GM12878 (cell line): ENCODE results near the gene PARK7. TPM values are rescaled to one million over a fixed set of nuclear protein-coding genes. Genes with fewer than 3 reads are reported as not detected.

Experiments
- ATAC-seq: fragments of 200-7000 bp; cut with Tn5 transposase; 3 replicates; pipeline ENCODE4 v1.9.1; 2020; ENCODE audit warnings: mild to moderate bottlenecking, moderate library complexity
- BruUV-seq: library from RNA; stranded (reverse); fragments of 400-500 nt; replicated peaks from 2 replicates; lab custom pipeline; 2021; lab: Mats Ljungman, UMichigan
- CTCF ChIA-PET: fragments of 300-600 bp; sonication (Branson Sonifier 250); formaldehyde crosslinking; extraction: SDS; loops from one replicate; lab custom pipeline; 2021; ENCODE audit warnings: inconsistent platforms; lab: Yijun Ruan, JAX
- POLR2A ChIA-PET: fragments of 350-600 bp; formaldehyde crosslinking; extraction: SDS; loops from one replicate; lab custom pipeline; 2021; ENCODE audit warnings: inconsistent platforms; lab: Charles Lee
- RAD21 ChIA-PET: fragments of 300-600 bp; sonication (Branson Sonifier 250); formaldehyde crosslinking; loops from one replicate; lab custom pipeline; 2023; ENCODE audit warnings: antibody characterized with exemption; ENCODE audit not compliant: unreplicated experiment; lab: Charles Lee
- SMC1A ChIA-PET: fragments of 300-600 bp; sonication (Branson Sonifier 250); formaldehyde crosslinking; loops from one replicate; lab custom pipeline; 2023; ENCODE audit not compliant: unreplicated experiment, uncharacterized antibody; lab: Charles Lee
- DNase-seq: peaks from one replicate; pipeline ENCODE4 v3.0.0-alpha.2; 2011; ENCODE audit warnings: low read depth, low spot score
- FAIRE-seq: peaks from 3 replicates; lab custom pipeline; 2011; peaks lifted over from hg19 to GRCh38; lab: Jason Lieb, UNC
- H2AFZ ChIP-seq: 2 replicates; pipeline ENCODE4 v1.6.0; 2011; ENCODE audit warnings: low read depth, low read length, control low read depth; ENCODE audit not compliant: control insufficient read depth
- H3K27ac ChIP-seq: 2 replicates; pipeline ENCODE4 v1.5.1; 2011; ENCODE audit warnings: control low read depth; ENCODE audit not compliant: control insufficient read depth, insufficient read depth
- H3K27me3 ChIP-seq, 2 experiments: replicated peaks in 1 of 2; 2 replicates each; pipeline versions ENCODE4 v1.6.0 to v1.6.1; 2011; ENCODE audit warnings: low read length in 1 of 2; ENCODE audit not compliant: control insufficient read depth in 2 of 2, insufficient read depth in 2 of 2
- H3K36me3 ChIP-seq, 2 experiments: 2 replicates each; pipeline ENCODE4 v1.5.1; 2011; ENCODE audit warnings: low read length in 1 of 2; ENCODE audit not compliant: control insufficient read depth in 2 of 2, insufficient read depth in 2 of 2
- H3K4me1 ChIP-seq: 2 replicates; pipeline ENCODE4 v1.6.1; 2011; ENCODE audit warnings: mild to moderate bottlenecking, low read length, moderate library complexity, mixed read lengths; ENCODE audit not compliant: control insufficient read depth, insufficient read depth
- H3K4me2 ChIP-seq: 2 replicates; pipeline ENCODE4 v1.6.0; 2011; ENCODE audit warnings: control low read depth; ENCODE audit not compliant: control insufficient read depth, insufficient read depth
- H3K4me3 ChIP-seq: fragments of 200-600 bp; sonication (generic); 2 replicates; pipeline ENCODE4 v1.5.1; 2016
- H3K79me2 ChIP-seq: 2 replicates; pipeline ENCODE4 v1.6.0; 2011; ENCODE audit warnings: low read length; ENCODE audit not compliant: control insufficient read depth, insufficient read depth
- H3K9ac ChIP-seq: 2 replicates; pipeline ENCODE4 v1.8.0; 2011; ENCODE audit warnings: low read length, control low read depth, mixed read lengths; ENCODE audit not compliant: control insufficient read depth, insufficient read depth
- H3K9me3 ChIP-seq: replicated peaks from 3 replicates; pipeline ENCODE4 v1.5.1; 2011; ENCODE audit warnings: mild to moderate bottlenecking, low read length; ENCODE audit not compliant: control insufficient read depth, insufficient read depth
- H4K20me1 ChIP-seq: 2 replicates; pipeline ENCODE4 v1.6.0; 2011; ENCODE audit not compliant: control insufficient read depth, insufficient read depth
- E2F4 ChIP-seq: IDR thresholded peaks from 2 replicates; pipeline ENCODE4 v1.6.1; 2012; ENCODE audit warnings: low read depth, low read length, improper control_type of control experiment
- E2F8 ChIP-seq: fragments of 450-650 bp; IDR thresholded peaks from 2 replicates; pipeline ENCODE4 v1.6.1; 2018; ENCODE audit warnings: mild to moderate bottlenecking, low read depth, moderate library complexity; ENCODE audit not compliant: partially characterized antibody
- EED ChIP-seq: sonication (generic); IDR thresholded peaks from 2 replicates; pipeline ENCODE4 v1.6.1; 2016; ENCODE audit warnings: antibody characterized with exemption, low read depth
- EP300 ChIP-seq, 2 experiments: fragments of 150-350 bp in 1 of 2; IDR thresholded peaks; 2 replicates each; pipeline ENCODE4 v1.6.1; 2011 to 2012; ENCODE audit warnings: low read depth in 2 of 2, low read length in 2 of 2, borderline replicate concordance in 1 of 2, improper control_type of control experiment in 1 of 2, inconsistent platforms in 1 of 2; ENCODE audit not compliant: control insufficient read depth in 1 of 2
- PML ChIP-seq: IDR thresholded peaks from 2 replicates; pipeline ENCODE4 v1.6.1; 2012; ENCODE audit warnings: low read length, inconsistent platforms
- TARDBP ChIP-seq: IDR thresholded peaks from 2 replicates; pipeline ENCODE4 v1.6.1; 2016; ENCODE audit warnings: borderline replicate concordance
- TCF7 ChIP-seq: IDR thresholded peaks from 2 replicates; pipeline ENCODE4 v1.6.1; 2014; ENCODE audit warnings: antibody characterized with exemption, borderline replicate concordance
- ZNF207 ChIP-seq: fragments of 450-650 bp; IDR thresholded peaks from 2 replicates; pipeline ENCODE4 v1.6.1; 2014; ENCODE audit warnings: antibody characterized with exemption, mild to moderate bottlenecking, borderline replicate concordance
- ZNF384 ChIP-seq: IDR thresholded peaks from 2 replicates; pipeline ENCODE4 v1.6.1; 2012; ENCODE audit warnings: low read depth, mild to moderate bottlenecking, low read length, improper control_type of control experiment, borderline replicate concordance
- WGBS: methylation state at CpG from one replicate; pipeline ENCODE4 v1.1.6; 2016; ENCODE audit warnings: low lambda C conversion rate; ENCODE audit not compliant: insufficient replicate concordance, insufficient coverage; ENCODE audit errors: missing lambda C conversion rate; 5-methylcytosine and 5-hydroxymethylcytosine counted together
- in situ Hi-C: fragments of 300-500 bp; cut with MboI; formaldehyde crosslinking; loops from 9 replicates; pipeline ENCODE4 v1.14.3; 2018; ENCODE audit warnings: mixed read lengths
- intact Hi-C: fragments of 100-400 bp; cut with micrococcal nuclease; formaldehyde crosslinking; loops from one replicate; pipeline ENCODE4 v1.14.2; 2022; ENCODE audit not compliant: unreplicated experiment
- polyA plus RNA-seq, 11 experiments: library from polyadenylated mRNA; depleted of rRNA in 4 of 11; unstranded in 6 of 11; stranded (reverse) in 5 of 11; fragments of >200 nt; fragmentation: Nextera tagmentation in 4 of 11; fragmentation: Illumina TruSeq in 1 of 11; extraction: Ambion mirVana in 4 of 11; extraction: Trizol in 1 of 11; gene quantifications; 1 replicate in 1 of 11; 2 replicates in 10 of 11; pipeline versions ENCODE4 v1.2.1 to v1.2.3, GENCODE V29; 2011 to 2016; ENCODE audit warnings: inconsistent platforms in 2 of 11, missing spikeins in 2 of 11, low read depth in 1 of 11
- total RNA-seq, 4 experiments: library from RNA; depleted of rRNA in 3 of 4; stranded (reverse); fragments of >200 nt in 3 of 4; fragmentation: Illumina TruSeq in 1 of 4; extraction: Trizol in 1 of 4; gene quantifications; 2 replicates each; pipeline versions ENCODE4 v1.2.1 to v1.2.3, GENCODE V29; 2013 to 2021
- TF ChIP-seq, protein P1 (sequence below): fragments of 450-650 bp; IDR thresholded peaks from 2 replicates; pipeline ENCODE4 v1.6.1; 2016; ENCODE audit warnings: mild to moderate bottlenecking, moderate library complexity, borderline replicate concordance

Gene PARK7
- total and polyA plus RNA-seq, 10 of the 15 experiments (the other 5 are each of a cell fraction or from before 2014, with no cell fraction given), result 267 to 1,056 (median 495) TPM

- TF ChIP-seq E2F8 (no peak), PML (no peak), TARDBP (no peak), ZNF384 (no peak)
- TF ChIP-seq, all 136 proteins: peak for 6
These were observed 13.8 kb downstream of the PARK7 start (continued) for GRCh38 chr1:7975212-7975865.

GRCh38 chr1:7980984-7981383 is 19.5 kb downstream of the PARK7 start:
- no peak overlapping the region for H3K4me3 ChIP-seq
- DNase-seq (no peak), FAIRE-seq (no peak), ATAC-seq (no peak)
- 89% methylated on average over 7 of the region's 7 CpGs for WGBS
- no TSS peak for BruUV-seq
- no peaks in the 10 kb centered on the region for H3K9me3 ChIP-seq
- ChIA-PET POLR2A (interaction anchor here (0.6 kb wide), 1 partner anchor 204 kb away, joined by 3 read pairs; no protein-coding TSS in a partner anchor), SMC1A (interaction anchor here (0.9 to 6.1 kb wide), 3 partner anchors 33 to 116 kb away, joined by 3 to 58 read pairs (median 3); no protein-coding TSS in a partner anchor), RAD21 (interaction anchor here (1.0 to 2.5 kb wide), 7 partner anchors 17 to 628 kb away, joined by 3 to 15 read pairs (median 4); no protein-coding TSS in a partner anchor), CTCF (interaction anchor here (0.7 to 13.3 kb wide), 11 partner anchors 10 to 745 kb away, joined by 3 to 263 read pairs (median 4); no protein-coding TSS in a partner anchor)
- in situ Hi-C loops (no loop called here), intact Hi-C loops (loop anchor here (5.0 kb wide), 2 partner anchors 36 to 331 kb away; no protein-coding TSS in a partner anchor)
- no peak overlapping the region for H3K9ac ChIP-seq
- H3K36me3 ChIP-seq, result peaks cover 21 to 47% of the 10 kb centered on the region in 2 experiments
- H3K79me2 ChIP-seq, result no peaks in the 10 kb centered on the region; the same call in 1 of the 2 replicates
- H3K4me2 ChIP-seq, result no peak overlapping the region
- H3K4me1 ChIP-seq, result no peaks in the 10 kb centered on the region
- H4K20me1 ChIP-seq, result no peaks in the 10 kb centered on the region; the same call in 1 of the 2 replicates
- no peak overlapping the region for H2AFZ ChIP-seq
- no peaks in the 10 kb centered on the region for H3K27me3 ChIP-seq
- H3K27ac ChIP-seq, result no peak overlapping the region
- no peak for TF ChIP-seq E2F4
- TF ChIP-seq TCF7, result no peak
- no peak for TF ChIP-seq EP300 (IDR thresholded peaks at IDR 0.05; ENCODE audit: borderline replicate concordance in 1 of 2, control insufficient read depth in 1 of 2, low read depth in 2 of 2, low read length in 2 of 2)
- TF ChIP-seq EED, result no peak
- no peak for TF ChIP-seq PML
- TF ChIP-seq ZNF207, result no peak
- TF ChIP-seq, protein P1, sequence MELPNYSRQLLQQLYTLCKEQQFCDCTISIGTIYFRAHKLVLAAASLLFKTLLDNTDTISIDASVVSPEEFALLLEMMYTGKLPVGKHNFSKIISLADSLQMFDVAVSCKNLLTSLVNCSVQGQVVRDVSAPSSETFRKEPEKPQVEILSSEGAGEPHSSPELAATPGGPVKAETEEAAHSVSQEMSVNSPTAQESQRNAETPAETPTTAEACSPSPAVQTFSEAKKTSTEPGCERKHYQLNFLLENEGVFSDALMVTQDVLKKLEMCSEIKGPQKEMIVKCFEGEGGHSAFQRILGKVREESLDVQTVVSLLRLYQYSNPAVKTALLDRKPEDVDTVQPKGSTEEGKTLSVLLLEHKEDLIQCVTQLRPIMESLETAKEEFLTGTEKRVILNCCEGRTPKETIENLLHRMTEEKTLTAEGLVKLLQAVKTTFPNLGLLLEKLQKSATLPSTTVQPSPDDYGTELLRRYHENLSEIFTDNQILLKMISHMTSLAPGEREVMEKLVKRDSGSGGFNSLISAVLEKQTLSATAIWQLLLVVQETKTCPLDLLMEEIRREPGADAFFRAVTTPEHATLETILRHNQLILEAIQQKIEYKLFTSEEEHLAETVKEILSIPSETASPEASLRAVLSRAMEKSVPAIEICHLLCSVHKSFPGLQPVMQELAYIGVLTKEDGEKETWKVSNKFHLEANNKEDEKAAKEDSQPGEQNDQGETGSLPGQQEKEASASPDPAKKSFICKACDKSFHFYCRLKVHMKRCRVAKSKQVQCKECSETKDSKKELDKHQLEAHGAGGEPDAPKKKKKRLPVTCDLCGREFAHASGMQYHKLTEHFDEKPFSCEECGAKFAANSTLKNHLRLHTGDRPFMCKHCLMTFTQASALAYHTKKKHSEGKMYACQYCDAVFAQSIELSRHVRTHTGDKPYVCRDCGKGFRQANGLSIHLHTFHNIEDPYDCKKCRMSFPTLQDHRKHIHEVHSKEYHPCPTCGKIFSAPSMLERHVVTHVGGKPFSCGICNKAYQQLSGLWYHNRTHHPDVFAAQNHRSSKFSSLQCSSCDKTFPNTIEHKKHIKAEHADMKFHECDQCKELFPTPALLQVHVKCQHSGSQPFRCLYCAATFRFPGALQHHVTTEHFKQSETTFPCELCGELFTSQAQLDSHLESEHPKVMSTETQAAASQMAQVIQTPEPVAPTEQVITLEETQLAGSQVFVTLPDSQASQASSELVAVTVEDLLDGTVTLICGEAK, result no peak
